Umbilical cord (tissue), 2 donors: ENCODE results near the gene HSD17B8. TPM values are rescaled to one million over a fixed set of nuclear protein-coding genes. Genes with fewer than 3 reads are reported as not detected.
A peak's percentile ranks its signal among the peaks of the same experiment; 100 is the strongest.

ENCODE experiments used
- DNase-seq: peaks from one replicate; pipeline ENCODE4 v3.0.0-alpha.2; 2015; ENCODE audit warnings: low spot score
- total RNA-seq: library from RNA; depleted of rRNA; stranded (reverse); fragments of >200 nt; gene quantifications from one replicate; pipeline ENCODE4 v1.2.3, GENCODE V29; 2014; ENCODE audit warnings: low replicate concordance; ENCODE audit not compliant: insufficient read depth

Gene HSD17B8
- total RNA-seq, 1 donor from 2014 or later = 9.6 TPM

GRCh38 chr6:33241968-33242367, 37.5 kb downstream of the HSD17B8 start:
- DNase-seq = no peak

GRCh38 chr6:33243476-33243875, 39.0 kb downstream of the HSD17B8 start:
- DNase-seq = no peak

GRCh38 chr6:33247977-33248642, 43.7 kb downstream of the HSD17B8 start:
- DNase-seq = peak; percentile 90

- DNase-seq = no peak
Observed at GRCh38 chr6:33248643-33248931, 44.1 kb downstream of the HSD17B8 start.

GRCh38 chr6:33248932-33249731, 44.7 kb downstream of the HSD17B8 start:
- peak; percentile 100 for DNase-seq

- no peak for DNase-seq
Observed at GRCh38 chr6:33249732-33250630, 45.5 kb downstream of the HSD17B8 start.

GRCh38 chr6:33250731-33251130, 46.3 kb downstream of the HSD17B8 start:
- no peak for DNase-seq

GRCh38 chr6:33251395-33252012, 47.0 kb downstream of the HSD17B8 start:
- DNase-seq = no peak

- DNase-seq = no peak
Observed at GRCh38 chr6:33252759-33253158, 48.3 kb downstream of the HSD17B8 start.

GRCh38 chr6:33254591-33254990, 50.1 kb downstream of the HSD17B8 start:
- no peak for DNase-seq

Other genes starting within 250 kb of the HSD17B8 start
- 73.7 TPM for gene BRD2, start 236.1 kb upstream of the HSD17B8 start, total RNA-seq
- gene HLA-DOA, start 195.1 kb upstream of the HSD17B8 start, total RNA-seq = 0.72 TPM
- gene HLA-DPA1, start 131.0 kb upstream of the HSD17B8 start, total RNA-seq = 24.8 TPM
- gene HLA-DPB1, start 128.7 kb upstream of the HSD17B8 start, total RNA-seq = 1.7 TPM
- gene COL11A2, start 12.2 kb upstream of the HSD17B8 start, total RNA-seq = 0.72 TPM
- gene RXRB, start 4.0 kb upstream of the HSD17B8 start, total RNA-seq = 19.0 TPM
- gene SLC39A7, start 3.8 kb upstream of the HSD17B8 start, total RNA-seq = 78.0 TPM
- 13.7 TPM for gene RING1, start 3.8 kb downstream of the HSD17B8 start, total RNA-seq
- 33.7 TPM for gene VPS52, start 67.2 kb downstream of the HSD17B8 start, total RNA-seq
- gene RPS18, start 67.4 kb downstream of the HSD17B8 start, total RNA-seq = 2,699 TPM
- gene B3GALT4, start 72.5 kb downstream of the HSD17B8 start, total RNA-seq = 7.7 TPM
- 45.0 TPM for gene WDR46, start 84.6 kb downstream of the HSD17B8 start, total RNA-seq
- 10.1 TPM for gene PFDN6, start 84.9 kb downstream of the HSD17B8 start, total RNA-seq
- 15.4 TPM for gene RGL2, start 94.3 kb downstream of the HSD17B8 start, total RNA-seq
- 29.4 TPM for gene TAPBP, start 109.4 kb downstream of the HSD17B8 start, total RNA-seq
- gene ZBTB22, start 113.1 kb downstream of the HSD17B8 start, total RNA-seq = 14.0 TPM
- 14.0 TPM for gene DAXX, start 118.3 kb downstream of the HSD17B8 start, total RNA-seq
- gene KIFC1, start 187.2 kb downstream of the HSD17B8 start, total RNA-seq = 7.5 TPM
- gene PHF1, start 206.4 kb downstream of the HSD17B8 start, total RNA-seq = 17.3 TPM
- 55.4 TPM for gene CUTA, start 213.5 kb downstream of the HSD17B8 start, total RNA-seq
- gene SYNGAP1, start 215.4 kb downstream of the HSD17B8 start, total RNA-seq = 7.5 TPM
- 10.4 TPM for gene ZBTB9, start 249.9 kb downstream of the HSD17B8 start, total RNA-seq